ENCODE measurements around the gene HTRA1. TPM values are rescaled to one million over a fixed set of nuclear protein-coding genes. Genes with fewer than 3 reads are reported as not detected.
A peak's percentile ranks its signal among the peaks of the same experiment; 100 is the strongest.

The HTRA1 gene
- total RNA-seq, 1 donor from 2014 or later = 401 TPM

GRCh38 chr10:122494173-122494820, 32.9 kb downstream of the HTRA1 start:
- no peak for DNase-seq (ENCODE audit: low spot score)

- peak; percentile 32 for DNase-seq (ENCODE audit: low spot score)
These were observed 33.5 kb downstream of the HTRA1 start for GRCh38 chr10:122494833-122495232.

GRCh38 chr10:122495406-122496340, 34.3 kb downstream of the HTRA1 start:
- DNase-seq (ENCODE audit: low spot score) = peak; percentile 85

- no peak for DNase-seq (ENCODE audit: low spot score)
These were observed 35.9 kb downstream of the HTRA1 start for GRCh38 chr10:122497241-122497640.

GRCh38 chr10:122498521-122498920, 37.2 kb downstream of the HTRA1 start:
- DNase-seq (ENCODE audit: low spot score) = peak; percentile 50

- DNase-seq (ENCODE audit: low spot score) = no peak
These were observed 37.7 kb downstream of the HTRA1 start for GRCh38 chr10:122499012-122499411.

- DNase-seq (ENCODE audit: low spot score) = peak; percentile 92
These were observed 38.2 kb downstream of the HTRA1 start for GRCh38 chr10:122499491-122499941.

- no peak for DNase-seq (ENCODE audit: low spot score)
These were observed 38.8 kb downstream of the HTRA1 start for GRCh38 chr10:122500194-122500593.

GRCh38 chr10:122500726-122501125, 39.4 kb downstream of the HTRA1 start:
- no peak for DNase-seq (ENCODE audit: low spot score)

GRCh38 chr10:122503012-122503411, 41.7 kb downstream of the HTRA1 start:
- no peak for DNase-seq (ENCODE audit: low spot score)

- DNase-seq (ENCODE audit: low spot score) = no peak
These were observed 42.7 kb downstream of the HTRA1 start for GRCh38 chr10:122503886-122504609.

GRCh38 chr10:122504610-122504950, 43.2 kb downstream of the HTRA1 start:
- DNase-seq (ENCODE audit: low spot score) = peak; percentile 94

- DNase-seq (ENCODE audit: low spot score) = no peak
These were observed 43.7 kb downstream of the HTRA1 start for GRCh38 chr10:122505011-122505410.

- no peak for DNase-seq (ENCODE audit: low spot score)
These were observed 44.7 kb downstream of the HTRA1 start for GRCh38 chr10:122505885-122506645.

GRCh38 chr10:122507616-122508015, 46.3 kb downstream of the HTRA1 start:
- peak; percentile 76 for DNase-seq (ENCODE audit: low spot score)

GRCh38 chr10:122508021-122508420, 46.7 kb downstream of the HTRA1 start:
- DNase-seq (ENCODE audit: low spot score) = no peak

GRCh38 chr10:122509323-122509722, 48.0 kb downstream of the HTRA1 start:
- DNase-seq (ENCODE audit: low spot score) = no peak

GRCh38 chr10:122510326-122510725, 49.0 kb downstream of the HTRA1 start:
- DNase-seq (ENCODE audit: low spot score) = peak; percentile 72

GRCh38 chr10:122510736-122511135, 49.4 kb downstream of the HTRA1 start:
- DNase-seq (ENCODE audit: low spot score) = no peak

- no peak for DNase-seq (ENCODE audit: low spot score)
These were observed 51.7 kb downstream of the HTRA1 start for GRCh38 chr10:122513053-122513452.

Measured in umbilical cord (tissue), 2 donors.